ENCODE data around the gene PTTG2. TPM values are rescaled to one million over a fixed set of nuclear protein-coding genes. Genes with fewer than 3 reads are reported as not detected.
A peak's percentile ranks its signal among the peaks of the same experiment; 100 is the strongest.
"Not testable (repeated sequence)": the region's sequence is repeated elsewhere in the genome, so short reads cannot be mapped to it uniquely, and the experiment has no call there.

The PTTG2 gene
- polyA plus RNA-seq, 3 donors: not detected

- no peak for DNase-seq (ENCODE audit: extremely low read depth in 1 of 11, low read depth in 9 of 11, low spot score in 4 of 11)
Measured at GRCh38 chr4:37951461-37952352, 8.5 kb upstream of the PTTG2 start.

- DNase-seq (ENCODE audit: extremely low read depth in 1 of 11, low read depth in 9 of 11, low spot score in 4 of 11): no peak
Measured at GRCh38 chr4:37953156-37953555, 7.0 kb upstream of the PTTG2 start.

- DNase-seq (ENCODE audit: extremely low read depth in 1 of 11, low read depth in 9 of 11, low spot score in 4 of 11): no peak
Measured at GRCh38 chr4:37953620-37954293, 6.4 kb upstream of the PTTG2 start.

- DNase-seq (ENCODE audit: extremely low read depth in 1 of 11, low read depth in 9 of 11, low spot score in 4 of 11): no peak
Measured at GRCh38 chr4:37956941-37957340, 3.3 kb upstream of the PTTG2 start.

GRCh38 chr4:37958932-37959331, 1.3 kb upstream of the PTTG2 start:
- DNase-seq (ENCODE audit: extremely low read depth in 1 of 11, low read depth in 9 of 11, low spot score in 4 of 11): no peak

- no peak for DNase-seq (ENCODE audit: extremely low read depth in 1 of 11, low read depth in 9 of 11, low spot score in 4 of 11)
Measured at GRCh38 chr4:37960679-37961450, 667 bp downstream of the PTTG2 start.

- no peak for DNase-seq (ENCODE audit: extremely low read depth in 1 of 11, low read depth in 9 of 11, low spot score in 4 of 11)
Measured at GRCh38 chr4:37964734-37965457, 4.7 kb downstream of the PTTG2 start.

- DNase-seq (ENCODE audit: extremely low read depth in 1 of 11, low read depth in 9 of 11, low spot score in 4 of 11): no peak
Measured at GRCh38 chr4:37966044-37966443, 5.8 kb downstream of the PTTG2 start.

- no peak for DNase-seq (ENCODE audit: extremely low read depth in 1 of 11, low read depth in 9 of 11, low spot score in 4 of 11)
Measured at GRCh38 chr4:37967736-37968135, 7.5 kb downstream of the PTTG2 start.

GRCh38 chr4:37968747-37969146, 8.5 kb downstream of the PTTG2 start:
- DNase-seq (ENCODE audit: extremely low read depth in 1 of 11, low read depth in 9 of 11, low spot score in 4 of 11): no peak

- DNase-seq (ENCODE audit: extremely low read depth in 1 of 11, low read depth in 9 of 11, low spot score in 4 of 11): no peak
Measured at GRCh38 chr4:37970702-37971101, 10.5 kb downstream of the PTTG2 start.

- no peak for DNase-seq (ENCODE audit: extremely low read depth in 1 of 11, low read depth in 9 of 11, low spot score in 4 of 11)
Measured at GRCh38 chr4:37971202-37971601, 11.0 kb downstream of the PTTG2 start.

GRCh38 chr4:37973441-37973840, 13.2 kb downstream of the PTTG2 start:
- DNase-seq (ENCODE audit: extremely low read depth in 1 of 11, low read depth in 9 of 11, low spot score in 4 of 11): no peak

- not testable (repeated sequence) for DNase-seq (ENCODE audit: extremely low read depth in 1 of 11, low read depth in 9 of 11, low spot score in 4 of 11)
Measured at GRCh38 chr4:37975321-37975822, 15.2 kb downstream of the PTTG2 start.

- no peak for DNase-seq (ENCODE audit: extremely low read depth in 1 of 11, low read depth in 9 of 11, low spot score in 4 of 11)
Measured at GRCh38 chr4:37976507-37976906, 16.3 kb downstream of the PTTG2 start.

GRCh38 chr4:37976991-37977470, 16.8 kb downstream of the PTTG2 start:
- DNase-seq (ENCODE audit: extremely low read depth in 1 of 11, low read depth in 9 of 11, low spot score in 4 of 11): peak in 8 of 11 donors; percentile 40 to 85 (median 74)

- peak in 2 of 11 donors; percentile 52 to 62 for DNase-seq (ENCODE audit: extremely low read depth in 1 of 11, low read depth in 9 of 11, low spot score in 4 of 11)
Measured at GRCh38 chr4:37977471-37978247, 17.5 kb downstream of the PTTG2 start.

Measured in renal cortex interstitium (tissue), 11 donors.